HepG2 (cell line): ENCODE data around the gene MRPL2. TPM values are rescaled to one million over a fixed set of nuclear protein-coding genes. Genes with fewer than 3 reads are reported as not detected.

Source experiments
- BHLHE40 ChIP-seq: IDR thresholded peaks from 2 replicates; pipeline ENCODE4 v1.6.1; 2011; ENCODE audit warnings: low read length, improper control_type of control experiment
- HOXA3 ChIP-seq: sonication (generic); formaldehyde crosslinking; IDR thresholded peaks from 2 replicates; pipeline ENCODE4 v1.5.0; 2020; ENCODE audit warnings: missing genetic modification reagents
- KAT2B ChIP-seq: fragments of 150-350 bp; IDR thresholded peaks from 2 replicates; pipeline ENCODE4 v1.6.1; 2014; ENCODE audit warnings: low read depth, low read length, borderline replicate concordance
- NFE2 ChIP-seq: sonication (generic); formaldehyde crosslinking; IDR thresholded peaks from 2 replicates; pipeline ENCODE4 v1.4.0; 2020; ENCODE audit warnings: missing genetic modification reagents
- NFE2L2 ChIP-seq: fragments of 150-350 bp; IDR thresholded peaks from 2 replicates; pipeline ENCODE4 v1.6.1; 2014; ENCODE audit warnings: low read length
- PHF8 ChIP-seq: sonication (generic); formaldehyde crosslinking; IDR thresholded peaks from 2 replicates; pipeline ENCODE4 v1.5.0; 2020; ENCODE audit warnings: missing genetic modification reagents
- SALL2 ChIP-seq: sonication (generic); formaldehyde crosslinking; IDR thresholded peaks from 2 replicates; pipeline ENCODE4 v1.8.1; 2023; ENCODE audit warnings: mild to moderate bottlenecking, missing genetic modification reagents, inconsistent platforms
- SKI ChIP-seq: fragments of 450-650 bp; IDR thresholded peaks from one replicate; pipeline ENCODE4 v1.6.1; 2018; ENCODE audit warnings: mild to moderate bottlenecking; ENCODE audit not compliant: partially characterized antibody
- SMAD3 ChIP-seq: sonication (generic); formaldehyde crosslinking; IDR thresholded peaks from 2 replicates; pipeline ENCODE4 v1.4.0; 2020; ENCODE audit warnings: missing genetic modification reagents
- TCF7L2 ChIP-seq: IDR thresholded peaks from 2 replicates; pipeline ENCODE4 v1.6.1; 2011; ENCODE audit warnings: mild to moderate bottlenecking, low read depth, low read length, moderate library complexity
- TGIF2 ChIP-seq: IDR thresholded peaks from 2 replicates; pipeline ENCODE4 v1.6.1; 2016; ENCODE audit warnings: control low read depth, missing compliant biosample characterization
- TOPORS ChIP-seq: sonication (generic); formaldehyde crosslinking; IDR thresholded peaks from 2 replicates; pipeline ENCODE4 v1.8.0; 2023; ENCODE audit warnings: mild to moderate bottlenecking, missing genetic modification reagents
- ZNF121 ChIP-seq: sonication (generic); formaldehyde crosslinking; IDR thresholded peaks from 2 replicates; pipeline ENCODE4 v1.5.0; 2020; ENCODE audit warnings: mild to moderate bottlenecking, missing genetic modification reagents
- ZNF589 ChIP-seq: sonication (generic); formaldehyde crosslinking; conservative IDR thresholded peaks from 2 replicates; pipeline ENCODE4 v1.8.0; 2022; ENCODE audit warnings: mild to moderate bottlenecking, moderate library complexity, missing genetic modification reagents
- ZNF614 ChIP-seq: IDR thresholded peaks from 2 replicates; pipeline ENCODE4 v1.6.1; 2018; ENCODE audit warnings: missing biosample characterization, missing genetic modification reagents, inconsistent platforms, borderline replicate concordance
- ZNF670 ChIP-seq: sonication (generic); formaldehyde crosslinking; IDR thresholded peaks from 2 replicates; pipeline ENCODE4 v1.8.0; 2022; ENCODE audit warnings: mild to moderate bottlenecking, missing genetic modification reagents, borderline replicate concordance
- ZNF703 ChIP-seq: sonication (generic); formaldehyde crosslinking; IDR thresholded peaks from 2 replicates; pipeline ENCODE4 v1.5.1; 2020; ENCODE audit warnings: missing genetic modification reagents, mild to moderate bottlenecking, moderate library complexity, borderline replicate concordance
- ZNF75D ChIP-seq: sonication (generic); formaldehyde crosslinking; IDR thresholded peaks from 2 replicates; pipeline ENCODE4 v1.8.1; 2023; ENCODE audit warnings: missing genetic modification reagents, mild to moderate bottlenecking, borderline replicate concordance
- ZNF780A ChIP-seq: sonication (generic); formaldehyde crosslinking; IDR thresholded peaks from 2 replicates; pipeline ENCODE4 v1.8.0; 2022; ENCODE audit warnings: mild to moderate bottlenecking, missing genetic modification reagents, moderate library complexity
- polyA plus RNA-seq, 8 experiments: library from polyadenylated mRNA; depleted of rRNA in 3 of 8; stranded (reverse) in 7 of 8; unstranded in 1 of 8; fragments of >200 nt; fragmentation: Illumina TruSeq in 4 of 8; extraction: Trizol in 4 of 8; gene quantifications; 2 replicates each; pipeline versions ENCODE4 v1.2.1 to v1.2.3, GENCODE V29; 2011 to 2016; ENCODE audit warnings: low read depth in 4 of 8, missing spikeins in 1 of 8, mixed read lengths in 1 of 8; ENCODE audit not compliant: insufficient read depth in 1 of 8
- total RNA-seq, 5 experiments: library from RNA; depleted of rRNA; stranded (reverse); fragments of >200 nt; fragmentation: Illumina TruSeq; extraction: Trizol; gene quantifications; 2 replicates each; pipeline ENCODE4 v1.2.3, GENCODE V29; 2016; ENCODE audit warnings: low read depth in 1 of 5
- TF ChIP-seq, protein P1 (sequence below): sonication (generic); formaldehyde crosslinking; IDR thresholded peaks from 2 replicates; pipeline ENCODE4 v1.4.0; 2020; ENCODE audit warnings: mild to moderate bottlenecking, missing genetic modification reagents
- TF ChIP-seq, protein P2 (sequence below): sonication (generic); formaldehyde crosslinking; IDR thresholded peaks from 2 replicates; pipeline ENCODE4 v1.5.0; 2020; ENCODE audit warnings: missing genetic modification reagents, mild to moderate bottlenecking, borderline replicate concordance
- TF ChIP-seq, protein P3 (sequence below): sonication (generic); formaldehyde crosslinking; IDR thresholded peaks from 2 replicates; pipeline ENCODE4 v1.5.0; 2020; ENCODE audit warnings: mild to moderate bottlenecking, missing genetic modification reagents, moderate library complexity
- TF ChIP-seq, protein P4 (sequence below): IDR thresholded peaks from 2 replicates; pipeline ENCODE4 v1.6.1; 2016; ENCODE audit warnings: missing genetic modification reagents, missing compliant biosample characterization
- TF ChIP-seq, protein P5 (sequence below): IDR thresholded peaks from 2 replicates; pipeline ENCODE4 v1.6.1; 2016; ENCODE audit warnings: missing compliant biosample characterization, missing genetic modification reagents, borderline replicate concordance
- TF ChIP-seq, protein P6 (sequence below): sonication (generic); formaldehyde crosslinking; IDR thresholded peaks from 2 replicates; pipeline ENCODE4 v1.5.0; 2020; ENCODE audit warnings: missing genetic modification reagents

MRPL2 gene
- total and polyA plus RNA-seq, 2 of the 13 experiments (the other 11 are each of a cell fraction or from before 2014, with no cell fraction given): 56.8 to 65.6 TPM

DNA sequence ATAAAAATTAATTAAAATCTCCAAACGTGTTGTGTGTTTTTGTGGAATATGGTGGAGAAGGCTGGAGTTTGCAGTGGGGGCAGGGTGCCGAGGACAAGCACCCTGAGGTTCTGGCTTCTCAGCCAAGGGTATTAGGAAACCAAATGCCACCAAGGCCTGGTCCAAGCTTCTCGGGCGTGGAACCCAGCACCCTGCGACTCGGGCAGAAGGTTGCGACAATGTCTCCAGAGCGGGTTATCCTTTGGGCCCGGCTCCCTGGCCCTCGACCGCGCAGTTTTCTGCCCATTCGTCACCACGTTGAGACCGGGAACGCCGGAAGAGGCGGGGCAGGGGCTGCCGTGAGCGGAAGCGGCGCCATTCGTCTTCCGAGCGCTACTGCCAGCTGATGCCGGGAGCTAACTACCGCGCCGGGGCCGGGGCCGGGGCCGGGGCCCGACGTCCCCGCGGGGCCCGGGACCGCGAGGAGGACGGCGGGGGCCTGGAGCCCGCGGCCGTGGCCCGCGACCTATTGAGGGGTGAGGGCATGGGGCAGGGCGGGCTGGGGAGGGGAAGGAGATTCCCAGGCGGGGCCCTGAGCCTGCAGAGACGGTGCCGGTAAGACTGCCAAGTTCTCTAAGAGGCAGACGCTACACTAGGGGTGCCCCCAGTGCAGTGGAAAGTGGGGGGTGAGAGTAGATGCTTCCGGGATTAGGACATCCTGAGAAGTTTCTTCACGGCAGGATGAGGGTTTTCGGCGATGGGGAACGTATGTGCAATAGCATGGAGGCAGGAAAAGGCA, 37.8 kb downstream of the MRPL2 start, which contains the start of gene RRP36 (continued):
- TF ChIP-seq KAT2B: no peak
- TF ChIP-seq, protein P1, sequence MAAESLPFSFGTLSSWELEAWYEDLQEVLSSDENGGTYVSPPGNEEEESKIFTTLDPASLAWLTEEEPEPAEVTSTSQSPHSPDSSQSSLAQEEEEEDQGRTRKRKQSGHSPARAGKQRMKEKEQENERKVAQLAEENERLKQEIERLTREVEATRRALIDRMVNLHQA (CRISPR knock-in tag): no peak
- TF ChIP-seq, protein P2, sequence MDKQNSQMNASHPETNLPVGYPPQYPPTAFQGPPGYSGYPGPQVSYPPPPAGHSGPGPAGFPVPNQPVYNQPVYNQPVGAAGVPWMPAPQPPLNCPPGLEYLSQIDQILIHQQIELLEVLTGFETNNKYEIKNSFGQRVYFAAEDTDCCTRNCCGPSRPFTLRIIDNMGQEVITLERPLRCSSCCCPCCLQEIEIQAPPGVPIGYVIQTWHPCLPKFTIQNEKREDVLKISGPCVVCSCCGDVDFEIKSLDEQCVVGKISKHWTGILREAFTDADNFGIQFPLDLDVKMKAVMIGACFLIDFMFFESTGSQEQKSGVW: no peak
- TF ChIP-seq ZNF670 (CRISPR knock-in tag): peak; percentile 54; the same call in 1 of the 2 replicates
- TF ChIP-seq ZNF121 (CRISPR knock-in tag): no peak
- TF ChIP-seq TCF7L2: no peak
- 0 out of 2 replicates have a peak, but pooled peaks have one; percentile 49 for TF ChIP-seq ZNF589 (CRISPR knock-in tag)
- TF ChIP-seq, protein P3, sequence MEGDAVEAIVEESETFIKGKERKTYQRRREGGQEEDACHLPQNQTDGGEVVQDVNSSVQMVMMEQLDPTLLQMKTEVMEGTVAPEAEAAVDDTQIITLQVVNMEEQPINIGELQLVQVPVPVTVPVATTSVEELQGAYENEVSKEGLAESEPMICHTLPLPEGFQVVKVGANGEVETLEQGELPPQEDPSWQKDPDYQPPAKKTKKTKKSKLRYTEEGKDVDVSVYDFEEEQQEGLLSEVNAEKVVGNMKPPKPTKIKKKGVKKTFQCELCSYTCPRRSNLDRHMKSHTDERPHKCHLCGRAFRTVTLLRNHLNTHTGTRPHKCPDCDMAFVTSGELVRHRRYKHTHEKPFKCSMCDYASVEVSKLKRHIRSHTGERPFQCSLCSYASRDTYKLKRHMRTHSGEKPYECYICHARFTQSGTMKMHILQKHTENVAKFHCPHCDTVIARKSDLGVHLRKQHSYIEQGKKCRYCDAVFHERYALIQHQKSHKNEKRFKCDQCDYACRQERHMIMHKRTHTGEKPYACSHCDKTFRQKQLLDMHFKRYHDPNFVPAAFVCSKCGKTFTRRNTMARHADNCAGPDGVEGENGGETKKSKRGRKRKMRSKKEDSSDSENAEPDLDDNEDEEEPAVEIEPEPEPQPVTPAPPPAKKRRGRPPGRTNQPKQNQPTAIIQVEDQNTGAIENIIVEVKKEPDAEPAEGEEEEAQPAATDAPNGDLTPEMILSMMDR (CRISPR knock-in tag): 0 out of 2 replicates have a peak, but pooled peaks have one; percentile 10
- peak; percentile 82 for TF ChIP-seq PHF8 (CRISPR knock-in tag)
- TF ChIP-seq SMAD3 (CRISPR knock-in tag): peak; percentile 69; the same call in 1 of the 2 replicates
- TF ChIP-seq NFE2 (CRISPR knock-in tag): no peak
- peak; percentile 93 for TF ChIP-seq HOXA3
- no peak for TF ChIP-seq TOPORS (CRISPR knock-in tag)
- TF ChIP-seq, protein P4, sequence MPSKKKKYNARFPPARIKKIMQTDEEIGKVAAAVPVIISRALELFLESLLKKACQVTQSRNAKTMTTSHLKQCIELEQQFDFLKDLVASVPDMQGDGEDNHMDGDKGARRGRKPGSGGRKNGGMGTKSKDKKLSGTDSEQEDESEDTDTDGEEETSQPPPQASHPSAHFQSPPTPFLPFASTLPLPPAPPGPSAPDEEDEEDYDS (CRISPR knock-in tag): peak; percentile 54; the same call in 1 of the 2 replicates
- peak; percentile 76; the same call in 1 of the 2 replicates for TF ChIP-seq ZNF780A (CRISPR knock-in tag)
- TF ChIP-seq NFE2L2: no peak
- peak; percentile 95 for TF ChIP-seq SALL2
- TF ChIP-seq ZNF703 (CRISPR knock-in tag): no peak
- peak; percentile 63; the same call in 1 of the 2 replicates for TF ChIP-seq TGIF2 (CRISPR knock-in tag)
- TF ChIP-seq ZNF614 (CRISPR knock-in tag): 0 out of 2 replicates have a peak, but pooled peaks have one; percentile 37
- peak; percentile 20 for TF ChIP-seq SKI
- TF ChIP-seq, protein P5, sequence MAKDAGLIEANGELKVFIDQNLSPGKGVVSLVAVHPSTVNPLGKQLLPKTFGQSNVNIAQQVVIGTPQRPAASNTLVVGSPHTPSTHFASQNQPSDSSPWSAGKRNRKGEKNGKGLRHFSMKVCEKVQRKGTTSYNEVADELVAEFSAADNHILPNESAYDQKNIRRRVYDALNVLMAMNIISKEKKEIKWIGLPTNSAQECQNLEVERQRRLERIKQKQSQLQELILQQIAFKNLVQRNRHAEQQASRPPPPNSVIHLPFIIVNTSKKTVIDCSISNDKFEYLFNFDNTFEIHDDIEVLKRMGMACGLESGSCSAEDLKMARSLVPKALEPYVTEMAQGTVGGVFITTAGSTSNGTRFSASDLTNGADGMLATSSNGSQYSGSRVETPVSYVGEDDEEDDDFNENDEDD (CRISPR knock-in tag): peak; percentile 73; the same call in 1 of the 2 replicates
- TF ChIP-seq ZNF75D (CRISPR knock-in tag): no peak
- TF ChIP-seq BHLHE40: no peak
- TF ChIP-seq, protein P6, sequence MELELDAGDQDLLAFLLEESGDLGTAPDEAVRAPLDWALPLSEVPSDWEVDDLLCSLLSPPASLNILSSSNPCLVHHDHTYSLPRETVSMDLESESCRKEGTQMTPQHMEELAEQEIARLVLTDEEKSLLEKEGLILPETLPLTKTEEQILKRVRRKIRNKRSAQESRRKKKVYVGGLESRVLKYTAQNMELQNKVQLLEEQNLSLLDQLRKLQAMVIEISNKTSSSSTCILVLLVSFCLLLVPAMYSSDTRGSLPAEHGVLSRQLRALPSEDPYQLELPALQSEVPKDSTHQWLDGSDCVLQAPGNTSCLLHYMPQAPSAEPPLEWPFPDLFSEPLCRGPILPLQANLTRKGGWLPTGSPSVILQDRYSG (CRISPR knock-in tag): peak; percentile 27; the same call in 1 of the 2 replicates
